IMR-90 (cell line): ENCODE data around the gene KIF1A. TPM values are rescaled to one million over a fixed set of nuclear protein-coding genes. Genes with fewer than 3 reads are reported as not detected.

Experiments used
- ATAC-seq: fragments of 200-7000 bp; cut with Tn5 transposase; 2 replicates; pipeline ENCODE4 v1.9.1; 2020; ENCODE audit warnings: low read depth, mild to moderate bottlenecking, moderate library complexity
- BruUV-seq: library from RNA; stranded (reverse); fragments of 400-500 nt; replicated peaks from 2 replicates; lab custom pipeline; 2021; lab: Mats Ljungman, UMichigan
- CTCF ChIA-PET: fragments of 300-600 bp; formaldehyde crosslinking; extraction: SDS; loops from one replicate; lab custom pipeline; 2021; ENCODE audit warnings: antibody characterized with exemption; lab: Yijun Ruan, JAX
- POLR2A ChIA-PET: fragments of 300-600 bp; sonication (Branson Sonifier 250); formaldehyde crosslinking; loops from one replicate; lab custom pipeline; 2022; ENCODE audit warnings: antibody characterized with exemption; ENCODE audit not compliant: unreplicated experiment; lab: Charles Lee
- DNase-seq: peaks from one replicate; pipeline ENCODE4 v3.0.0; 2013
- H2AFZ ChIP-seq: replicated peaks from 2 replicates; pipeline ENCODE3; 2013; ENCODE audit warnings: low read length, mild to moderate bottlenecking; ENCODE audit not compliant: poor library complexity
- H2AK5ac ChIP-seq: 2 replicates; pipeline ENCODE4 v1.6.1; 2013; ENCODE audit warnings: low read depth, low read length, inconsistent platforms
- H2AK9ac ChIP-seq: replicated peaks from 2 replicates; pipeline ENCODE3; 2013; ENCODE audit warnings: mild to moderate bottlenecking, low read depth, low read length, moderate library complexity; ENCODE audit not compliant: poor library complexity
- H2BK120ac ChIP-seq: 2 replicates; pipeline ENCODE4 v1.6.1; 2013; ENCODE audit warnings: low read depth, low read length, inconsistent platforms
- H2BK15ac ChIP-seq: 3 replicates; pipeline ENCODE4 v1.6.1; 2013; ENCODE audit warnings: low read depth, low read length, inconsistent platforms
- H2BK20ac ChIP-seq: 2 replicates; pipeline ENCODE4 v1.6.1; 2013; ENCODE audit warnings: low read depth, mild to moderate bottlenecking, inconsistent platforms, low read length, moderate library complexity
- H2BK5ac ChIP-seq: 2 replicates; pipeline ENCODE4 v1.6.1; 2013; ENCODE audit warnings: mild to moderate bottlenecking, low read depth, low read length, inconsistent platforms; ENCODE audit not compliant: poor library complexity, severe bottlenecking
- H3K14ac ChIP-seq: replicated peaks from 2 replicates; pipeline ENCODE4 v1.6.1; 2013; ENCODE audit warnings: low read depth, low read length, inconsistent platforms
- H3K18ac ChIP-seq: 2 replicates; pipeline ENCODE4 v1.6.1; 2013; ENCODE audit warnings: low read depth, low read length, control low read depth
- H3K23ac ChIP-seq: 2 replicates; pipeline ENCODE4 v1.6.1; 2013; ENCODE audit warnings: low read depth, low read length, inconsistent platforms
- H3K27ac ChIP-seq: 2 replicates; pipeline ENCODE4 v1.5.1; 2013; ENCODE audit warnings: mild to moderate bottlenecking, control low read depth, low read length; ENCODE audit not compliant: insufficient read depth
- H3K27me3 ChIP-seq: 2 replicates; pipeline ENCODE4 v1.6.1; 2013; ENCODE audit warnings: low read length; ENCODE audit not compliant: control insufficient read depth, insufficient read depth
- H3K36me3 ChIP-seq: 2 replicates; pipeline ENCODE4 v1.6.1; 2013; ENCODE audit warnings: low read length, mixed read lengths; ENCODE audit not compliant: control insufficient read depth, insufficient read depth
- H3K4ac ChIP-seq: 2 replicates; pipeline ENCODE4 v1.6.1; 2013; ENCODE audit warnings: low read depth, low read length, inconsistent platforms
- H3K4me1 ChIP-seq: 2 replicates; pipeline ENCODE4 v1.6.1; 2013; ENCODE audit warnings: low read length, mixed read lengths; ENCODE audit not compliant: control insufficient read depth, insufficient read depth
- H3K4me2 ChIP-seq: 2 replicates; pipeline ENCODE4 v1.6.1; 2013; ENCODE audit warnings: low read depth, mild to moderate bottlenecking, control low read depth, low read length, moderate library complexity
- H3K4me3 ChIP-seq: 2 replicates; pipeline ENCODE4 v1.5.1; 2013; ENCODE audit warnings: low read depth, mild to moderate bottlenecking, control low read depth, low read length, moderate library complexity; ENCODE audit not compliant: insufficient read depth
- H3K56ac ChIP-seq: 2 replicates; pipeline ENCODE4 v1.6.1; 2013; ENCODE audit warnings: low read length, inconsistent platforms; ENCODE audit not compliant: insufficient read depth; ENCODE audit errors: extremely low read depth
- H3K79me1 ChIP-seq, 2 experiments: 2 replicates each; pipeline ENCODE4 v1.6.1; 2013; ENCODE audit warnings: low read length in 2 of 2, inconsistent platforms in 1 of 2, low read depth in 1 of 2
- H3K9ac ChIP-seq: 2 replicates; pipeline ENCODE4 v1.6.1; 2013; ENCODE audit warnings: low read depth, low read length, control low read depth
- H3K9me1 ChIP-seq: 2 replicates; pipeline ENCODE4 v1.6.1; 2013; ENCODE audit warnings: low read length, inconsistent platforms; ENCODE audit not compliant: insufficient read depth
- H3K9me3 ChIP-seq: 2 replicates; pipeline ENCODE4 v1.6.1; 2013; ENCODE audit warnings: low read length; ENCODE audit not compliant: control insufficient read depth, insufficient read depth
- H4K20me1 ChIP-seq: 2 replicates; pipeline ENCODE4 v1.6.1; 2013; ENCODE audit warnings: low read length, inconsistent platforms; ENCODE audit not compliant: insufficient read depth
- H4K5ac ChIP-seq: 2 replicates; pipeline ENCODE4 v1.6.1; 2013; ENCODE audit warnings: mild to moderate bottlenecking, low read depth, low read length, control low read depth
- H4K8ac ChIP-seq, 2 experiments: 2 replicates each; pipeline ENCODE4 v1.6.1; 2013; ENCODE audit warnings: low read depth in 2 of 2, low read length in 2 of 2, control low read depth in 1 of 2, inconsistent platforms in 1 of 2
- H4K91ac ChIP-seq: 2 replicates; pipeline ENCODE4 v1.6.1; 2013; ENCODE audit warnings: low read depth, low read length, inconsistent platforms; ENCODE audit not compliant: insufficient read depth
- BHLHE40 ChIP-seq: fragments of 150-350 bp; IDR thresholded peaks from 2 replicates; pipeline ENCODE4 v1.6.1; 2016; ENCODE audit warnings: mild to moderate bottlenecking, low read depth, low read length
- FOS ChIP-seq: fragments of 150-350 bp; IDR thresholded peaks from 2 replicates; pipeline ENCODE4 v1.6.1; 2016; ENCODE audit warnings: low read depth, low read length
- NFE2L2 ChIP-seq: fragments of 150-350 bp; IDR thresholded peaks from 2 replicates; pipeline ENCODE4 v1.6.1; 2016; ENCODE audit warnings: low read depth, mild to moderate bottlenecking, low read length
- RAD21 ChIP-seq: IDR thresholded peaks from 2 replicates; pipeline ENCODE4 v1.6.1; 2012; ENCODE audit warnings: low read length, improper control_type of control experiment
- RCOR1 ChIP-seq: IDR thresholded peaks from 2 replicates; pipeline ENCODE4 v1.6.1; 2012; ENCODE audit warnings: mild to moderate bottlenecking, low read length, improper control_type of control experiment; ENCODE audit not compliant: insufficient replicate concordance
- RFX5 ChIP-seq: IDR thresholded peaks from 2 replicates; pipeline ENCODE4 v1.8.0; 2012; ENCODE audit warnings: low read depth, mild to moderate bottlenecking, low read length, moderate library complexity
- SMC3 ChIP-seq: fragments of 150-350 bp; IDR thresholded peaks from 2 replicates; pipeline ENCODE4 v1.6.1; 2016; ENCODE audit warnings: low read depth, mild to moderate bottlenecking, antibody characterized with exemption, low read length, moderate library complexity
- USF2 ChIP-seq: fragments of 150-350 bp; IDR thresholded peaks from 2 replicates; pipeline ENCODE4 v1.6.1; 2017; ENCODE audit warnings: mild to moderate bottlenecking, antibody characterized with exemption, low read length, low read depth
- WGBS, 2 experiments: methylation state at CpG; one replicate each; pipeline versions ENCODE4 v1.1.5 to v1.1.7; 2013; ENCODE audit warnings: missing lambda C conversion rate in 2 of 2; ENCODE audit not compliant: insufficient read length in 1 of 2; ENCODE audit errors: extremely low coverage in 2 of 2; 5-methylcytosine and 5-hydroxymethylcytosine counted together
- dilution Hi-C: fragments of 300-500 bp; cut with HindIII; formaldehyde crosslinking; loops from one replicate; pipeline ENCODE4 v1.14.3; 2018; ENCODE audit warnings: low sequenced_read_pairs; ENCODE audit not compliant: unreplicated experiment
- in situ Hi-C: fragments of 300-500 bp; cut with MboI; formaldehyde crosslinking; loops from 3 replicates; pipeline ENCODE4 v1.14.3; 2019; ENCODE audit warnings: low sequenced_read_pairs, inconsistent platforms, mixed read lengths
- intact Hi-C: fragments of 100-400 bp; cut with micrococcal nuclease; formaldehyde crosslinking; loops from 2 replicates; pipeline ENCODE4 v1.10.0; 2022
- polyA plus RNA-seq, 3 experiments: library from polyadenylated mRNA; depleted of rRNA; stranded (reverse); fragments of >200 nt; gene quantifications; 2 replicates each; pipeline ENCODE4 v1.2.3, GENCODE V29; 2012; ENCODE audit warnings: low replicate concordance in 1 of 3
- total RNA-seq: library from RNA; depleted of rRNA; stranded (reverse); fragments of >200 nt; gene quantifications from 2 replicates; pipeline ENCODE4 v1.2.3, GENCODE V29; 2012

KIF1A gene
- total and polyA plus RNA-seq, 2 of the 4 experiments (the other 2 are of a cell fraction) = under 0.01 TPM; not detected in 1

- no peaks in the 10 kb centered on the region for H3K79me1 ChIP-seq
- dilution Hi-C loops = no loop called here
- no peak overlapping the region for H2AK9ac ChIP-seq
- no peak overlapping the region for H2AFZ ChIP-seq
- peaks cover 6% of the 10 kb centered on the region; the same call in 1 of the 2 replicates for H4K20me1 ChIP-seq
- H4K91ac ChIP-seq = no peak overlapping the region
- H4K8ac ChIP-seq = no peak overlapping the region
- no peak overlapping the region for H2BK5ac ChIP-seq
- H3K4ac ChIP-seq = no peak overlapping the region
- no peak overlapping the region for H3K14ac ChIP-seq
- no peak overlapping the region for H3K4me3 ChIP-seq
- intact Hi-C loops = loop anchor here (2.0 to 5.0 kb wide), 5 partner anchors 141 to 367 kb away; partner anchors contain the start of genes PPP1R7 and SNED1
- no peak overlapping the region for H3K56ac ChIP-seq
- H3K36me3 ChIP-seq = no peaks in the 10 kb centered on the region
- H3K27ac ChIP-seq = no peak overlapping the region
- H3K27me3 ChIP-seq = peaks cover 4% of the 10 kb centered on the region; the same call in 1 of the 2 replicates
- H3K9me3 ChIP-seq = peaks cover 10% of the 10 kb centered on the region
- ChIA-PET POLR2A (no interaction called here), CTCF (no interaction called here)
- no peak overlapping the region for H4K5ac ChIP-seq
- no peak for TF ChIP-seq FOS
- TF ChIP-seq RFX5 = no peak
- no peak for TF ChIP-seq NFE2L2
- TF ChIP-seq BHLHE40 = no peak
- TF ChIP-seq SMC3 = no peak
- TF ChIP-seq USF2 = no peak
- TF ChIP-seq RCOR1 = no peak
- TF ChIP-seq RAD21 = no peak
- WGBS, 2 experiments = 94% methylated on average over 5 of the region's 11 CpGs; no CpG with 5 or more reads in 1 of the 2 experiments
- no peak overlapping the region for H3K23ac ChIP-seq
- H2BK20ac ChIP-seq = no peak overlapping the region
- no peak overlapping the region for H2BK120ac ChIP-seq
- H3K18ac ChIP-seq = no peak overlapping the region
- no TSS peak for BruUV-seq
- no peak overlapping the region for H3K4me2 ChIP-seq
- H3K4me1 ChIP-seq = no peaks in the 10 kb centered on the region
- in situ Hi-C loops = loop anchor here (5.0 to 25.0 kb wide), 3 partner anchors 225 to 812 kb away; no protein-coding TSS in a partner anchor
- DNase-seq = no peak
- no peak overlapping the region for H3K9ac ChIP-seq
- ATAC-seq = no peak
- no peak overlapping the region for H2BK15ac ChIP-seq
- no peak overlapping the region for H2AK5ac ChIP-seq
- no peaks in the 10 kb centered on the region for H3K9me1 ChIP-seq
These were observed 30.0 kb upstream of the KIF1A start for GRCh38 chr2:240850026-240850425.
